ENCODE results near the gene LUM.

- no peak for TF ChIP-seq EZH2 (IDR thresholded peaks at IDR 0.05; ENCODE audit: insufficient read depth, low read length)
- TF ChIP-seq, protein P1, sequence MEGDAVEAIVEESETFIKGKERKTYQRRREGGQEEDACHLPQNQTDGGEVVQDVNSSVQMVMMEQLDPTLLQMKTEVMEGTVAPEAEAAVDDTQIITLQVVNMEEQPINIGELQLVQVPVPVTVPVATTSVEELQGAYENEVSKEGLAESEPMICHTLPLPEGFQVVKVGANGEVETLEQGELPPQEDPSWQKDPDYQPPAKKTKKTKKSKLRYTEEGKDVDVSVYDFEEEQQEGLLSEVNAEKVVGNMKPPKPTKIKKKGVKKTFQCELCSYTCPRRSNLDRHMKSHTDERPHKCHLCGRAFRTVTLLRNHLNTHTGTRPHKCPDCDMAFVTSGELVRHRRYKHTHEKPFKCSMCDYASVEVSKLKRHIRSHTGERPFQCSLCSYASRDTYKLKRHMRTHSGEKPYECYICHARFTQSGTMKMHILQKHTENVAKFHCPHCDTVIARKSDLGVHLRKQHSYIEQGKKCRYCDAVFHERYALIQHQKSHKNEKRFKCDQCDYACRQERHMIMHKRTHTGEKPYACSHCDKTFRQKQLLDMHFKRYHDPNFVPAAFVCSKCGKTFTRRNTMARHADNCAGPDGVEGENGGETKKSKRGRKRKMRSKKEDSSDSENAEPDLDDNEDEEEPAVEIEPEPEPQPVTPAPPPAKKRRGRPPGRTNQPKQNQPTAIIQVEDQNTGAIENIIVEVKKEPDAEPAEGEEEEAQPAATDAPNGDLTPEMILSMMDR (IDR thresholded peaks at IDR 0.05; ENCODE audit: insufficient read depth, low read depth, low read length), result no peak
These were observed 54.8 kb downstream of the LUM start for GRCh38 chr12:91056488-91056887.
